ENCODE results near the gene GHR.

The GHR gene

DNA sequence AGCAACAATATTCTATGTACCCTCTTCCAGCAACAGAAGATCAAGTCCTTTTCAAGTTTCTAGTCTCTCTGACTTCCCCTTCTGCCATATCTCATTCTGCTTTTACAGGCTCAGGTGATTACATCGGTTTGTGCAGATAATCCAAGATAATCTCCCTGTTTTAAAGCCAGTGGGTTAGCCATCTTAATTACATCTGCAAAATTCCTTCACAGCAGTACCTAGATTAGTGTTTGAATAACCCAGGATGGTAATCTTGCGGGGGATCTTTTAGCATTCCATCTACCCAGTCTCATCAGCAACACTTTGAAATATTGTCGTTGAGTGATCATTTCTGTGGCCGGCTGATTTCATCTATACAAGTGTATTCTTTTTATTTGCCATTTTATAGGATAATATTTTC, 130.2 kb downstream of the GHR start (continued):
- TF ChIP-seq, protein P1, sequence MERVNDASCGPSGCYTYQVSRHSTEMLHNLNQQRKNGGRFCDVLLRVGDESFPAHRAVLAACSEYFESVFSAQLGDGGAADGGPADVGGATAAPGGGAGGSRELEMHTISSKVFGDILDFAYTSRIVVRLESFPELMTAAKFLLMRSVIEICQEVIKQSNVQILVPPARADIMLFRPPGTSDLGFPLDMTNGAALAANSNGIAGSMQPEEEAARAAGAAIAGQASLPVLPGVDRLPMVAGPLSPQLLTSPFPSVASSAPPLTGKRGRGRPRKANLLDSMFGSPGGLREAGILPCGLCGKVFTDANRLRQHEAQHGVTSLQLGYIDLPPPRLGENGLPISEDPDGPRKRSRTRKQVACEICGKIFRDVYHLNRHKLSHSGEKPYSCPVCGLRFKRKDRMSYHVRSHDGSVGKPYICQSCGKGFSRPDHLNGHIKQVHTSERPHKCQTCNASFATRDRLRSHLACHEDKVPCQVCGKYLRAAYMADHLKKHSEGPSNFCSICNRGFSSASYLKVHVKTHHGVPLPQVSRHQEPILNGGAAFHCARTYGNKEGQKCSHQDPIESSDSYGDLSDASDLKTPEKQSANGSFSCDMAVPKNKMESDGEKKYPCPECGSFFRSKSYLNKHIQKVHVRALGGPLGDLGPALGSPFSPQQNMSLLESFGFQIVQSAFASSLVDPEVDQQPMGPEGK (tag by site-specific recombination; IDR thresholded peaks at IDR 0.05), result no peak
- TF ChIP-seq ZNF19 (tag by site-specific recombination; IDR thresholded peaks at IDR 0.05; ENCODE audit: low read depth) (no peak), ZNF274 (IDR thresholded peaks at IDR 0.05; ENCODE audit: low read length) (no peak), ZNF274 (tag by site-specific recombination; IDR thresholded peaks at IDR 0.05; ENCODE audit: borderline replicate concordance) (no peak), ZNF214 (tag by site-specific recombination; IDR thresholded peaks at IDR 0.05; ENCODE audit: borderline replicate concordance) (no peak), ZNF843 (tag by site-specific recombination; IDR thresholded peaks at IDR 0.05) (no peak), ZNF23 (tag by site-specific recombination; IDR thresholded peaks at IDR 0.05; ENCODE audit: borderline replicate concordance) (no peak), HOXC10 (CRISPR knock-in tag; IDR thresholded peaks at IDR 0.05) (no peak), ZNF184 (tag by site-specific recombination; IDR thresholded peaks at IDR 0.05) (no peak)

DNA sequence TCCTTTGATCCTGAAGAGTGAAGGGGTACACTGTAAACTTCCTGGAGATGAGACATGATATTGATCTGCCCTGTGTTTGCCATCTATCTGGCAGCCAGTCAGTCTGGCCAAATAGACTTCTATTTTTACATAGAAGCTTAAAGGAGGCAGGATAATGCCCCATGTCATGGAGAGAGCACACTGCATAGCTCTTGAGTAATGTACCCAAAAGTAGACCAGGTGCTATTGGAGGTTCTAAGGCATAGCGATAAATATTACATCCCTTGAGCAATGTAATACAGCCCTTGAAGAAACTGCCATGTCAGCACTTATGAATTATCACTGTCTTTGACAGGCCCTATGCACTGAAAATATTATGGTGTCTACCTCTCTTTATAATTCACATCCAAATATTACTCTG, 131.8 kb downstream of the GHR start:
- TF ChIP-seq SCRT1 (tag by site-specific recombination; IDR thresholded peaks at IDR 0.05; ENCODE audit: borderline replicate concordance), result no peak
- no peak for TF ChIP-seq OVOL3 (tag by site-specific recombination; IDR thresholded peaks at IDR 0.05)
- no peak for TF ChIP-seq ZNF140 (tag by site-specific recombination; IDR thresholded peaks at IDR 0.05)
- no peak for TF ChIP-seq ZXDB (tag by site-specific recombination; IDR thresholded peaks at IDR 0.05)
- TF ChIP-seq ZNF837 (tag by site-specific recombination; IDR thresholded peaks at IDR 0.05), result no peak
- no peak for TF ChIP-seq ZNF521 (tag by site-specific recombination; IDR thresholded peaks at IDR 0.05)
- TF ChIP-seq ZNF629 (tag by site-specific recombination; IDR thresholded peaks at IDR 0.05), result no peak
- TF ChIP-seq KLF9 (tag by site-specific recombination; IDR thresholded peaks at IDR 0.05; ENCODE audit: low read depth), result no peak
- TF ChIP-seq, protein P2, sequence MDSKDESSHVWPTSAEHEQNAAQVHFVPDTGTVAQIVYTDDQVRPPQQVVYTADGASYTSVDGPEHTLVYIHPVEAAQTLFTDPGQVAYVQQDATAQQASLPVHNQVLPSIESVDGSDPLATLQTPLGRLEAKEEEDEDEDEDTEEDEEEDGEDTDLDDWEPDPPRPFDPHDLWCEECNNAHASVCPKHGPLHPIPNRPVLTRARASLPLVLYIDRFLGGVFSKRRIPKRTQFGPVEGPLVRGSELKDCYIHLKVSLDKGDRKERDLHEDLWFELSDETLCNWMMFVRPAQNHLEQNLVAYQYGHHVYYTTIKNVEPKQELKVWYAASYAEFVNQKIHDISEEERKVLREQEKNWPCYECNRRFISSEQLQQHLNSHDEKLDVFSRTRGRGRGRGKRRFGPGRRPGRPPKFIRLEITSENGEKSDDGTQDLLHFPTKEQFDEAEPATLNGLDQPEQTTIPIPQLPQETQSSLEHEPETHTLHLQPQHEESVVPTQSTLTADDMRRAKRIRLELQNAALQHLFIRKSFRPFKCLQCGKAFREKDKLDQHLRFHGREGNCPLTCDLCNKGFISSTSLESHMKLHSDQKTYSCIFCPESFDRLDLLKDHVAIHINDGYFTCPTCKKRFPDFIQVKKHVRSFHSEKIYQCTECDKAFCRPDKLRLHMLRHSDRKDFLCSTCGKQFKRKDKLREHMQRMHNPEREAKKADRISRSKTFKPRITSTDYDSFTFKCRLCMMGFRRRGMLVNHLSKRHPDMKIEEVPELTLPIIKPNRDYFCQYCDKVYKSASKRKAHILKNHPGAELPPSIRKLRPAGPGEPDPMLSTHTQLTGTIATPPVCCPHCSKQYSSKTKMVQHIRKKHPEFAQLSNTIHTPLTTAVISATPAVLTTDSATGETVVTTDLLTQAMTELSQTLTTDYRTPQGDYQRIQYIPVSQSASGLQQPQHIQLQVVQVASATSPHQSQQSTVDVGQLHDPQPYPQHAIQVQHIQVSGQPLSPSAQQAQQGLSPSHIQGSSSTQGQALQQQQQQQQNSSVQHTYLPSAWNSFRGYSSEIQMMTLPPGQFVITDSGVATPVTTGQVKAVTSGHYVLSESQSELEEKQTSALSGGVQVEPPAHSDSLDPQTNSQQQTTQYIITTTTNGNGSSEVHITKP (tag by site-specific recombination; IDR thresholded peaks at IDR 0.05), result no peak
- TF ChIP-seq ZNF354C (tag by site-specific recombination; IDR thresholded peaks at IDR 0.05; ENCODE audit: borderline replicate concordance, low read depth), result no peak
- no peak for TF ChIP-seq ZNF335 (tag by site-specific recombination; conservative IDR thresholded peaks at IDR 0.05)
- no peak for TF ChIP-seq ZNF701 (tag by site-specific recombination; IDR thresholded peaks at IDR 0.05)
- TF ChIP-seq, protein P3, sequence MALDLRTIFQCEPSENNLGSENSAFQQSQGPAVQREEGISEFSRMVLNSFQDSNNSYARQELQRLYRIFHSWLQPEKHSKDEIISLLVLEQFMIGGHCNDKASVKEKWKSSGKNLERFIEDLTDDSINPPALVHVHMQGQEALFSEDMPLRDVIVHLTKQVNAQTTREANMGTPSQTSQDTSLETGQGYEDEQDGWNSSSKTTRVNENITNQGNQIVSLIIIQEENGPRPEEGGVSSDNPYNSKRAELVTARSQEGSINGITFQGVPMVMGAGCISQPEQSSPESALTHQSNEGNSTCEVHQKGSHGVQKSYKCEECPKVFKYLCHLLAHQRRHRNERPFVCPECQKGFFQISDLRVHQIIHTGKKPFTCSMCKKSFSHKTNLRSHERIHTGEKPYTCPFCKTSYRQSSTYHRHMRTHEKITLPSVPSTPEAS (tag by site-specific recombination; IDR thresholded peaks at IDR 0.05), result no peak
- no peak for TF ChIP-seq ZNF362 (tag by site-specific recombination; IDR thresholded peaks at IDR 0.05)
- TF ChIP-seq KLF8 (tag by site-specific recombination; IDR thresholded peaks at IDR 0.05), result no peak
- TF ChIP-seq, protein P4, sequence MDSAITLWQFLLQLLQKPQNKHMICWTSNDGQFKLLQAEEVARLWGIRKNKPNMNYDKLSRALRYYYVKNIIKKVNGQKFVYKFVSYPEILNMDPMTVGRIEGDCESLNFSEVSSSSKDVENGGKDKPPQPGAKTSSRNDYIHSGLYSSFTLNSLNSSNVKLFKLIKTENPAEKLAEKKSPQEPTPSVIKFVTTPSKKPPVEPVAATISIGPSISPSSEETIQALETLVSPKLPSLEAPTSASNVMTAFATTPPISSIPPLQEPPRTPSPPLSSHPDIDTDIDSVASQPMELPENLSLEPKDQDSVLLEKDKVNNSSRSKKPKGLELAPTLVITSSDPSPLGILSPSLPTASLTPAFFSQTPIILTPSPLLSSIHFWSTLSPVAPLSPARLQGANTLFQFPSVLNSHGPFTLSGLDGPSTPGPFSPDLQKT (IDR thresholded peaks at IDR 0.05; ENCODE audit: borderline replicate concordance, low read depth, low read length), result no peak
- no peak for TF ChIP-seq ZNF555 (tag by site-specific recombination; conservative IDR thresholded peaks at IDR 0.05)
- no peaks in the 10 kb centered on the region for H3K36me3 ChIP-seq (ENCODE audit: control insufficient read depth in 2 of 2, insufficient read depth in 1 of 2, low read length in 2 of 2)
- H3K4me3 ChIP-seq (ENCODE audit: low read depth, low read length), result no peak overlapping the region
- no peaks in the 10 kb centered on the region for H3K4me1 ChIP-seq (ENCODE audit: control insufficient read depth, insufficient read depth, low read length)
- POLR2A ChIA-PET, result interaction anchor here (0.6 kb wide), 1 partner anchor 93 kb away, joined by 3 read pairs; no protein-coding TSS in a partner anchor
- no peak overlapping the region for H3K27ac ChIP-seq (ENCODE audit: extremely low read depth, low read depth, low read length)
- CTCF ChIA-PET, result interaction anchor here (0.7 to 1.3 kb wide), 4 partner anchors 29 to 549 kb away, joined by 3 to 5 read pairs (median 4); no protein-coding TSS in a partner anchor
- no peaks in the 10 kb centered on the region for H3K9me3 ChIP-seq (ENCODE audit: control insufficient read depth, insufficient read depth, low read depth, low read length)
